Omental fat pad (tissue), 4 donors: ENCODE data around the gene CD5L. TPM values are rescaled to one million over a fixed set of nuclear protein-coding genes. Genes with fewer than 3 reads are reported as not detected.

Source experiments
- ATAC-seq: fragments of 150-250 bp; one replicate; pipeline ENCODE4 v1.9.1; 2016; ENCODE audit warnings: mild to moderate bottlenecking, moderate library complexity; ENCODE audit not compliant: low FRiP score
- DNase-seq: peaks from one replicate; pipeline ENCODE4 v3.0.0-alpha.2; 2019; ENCODE audit warnings: low spot score
- CTCF ChIP-seq, 3 donors: fragments of 450-650 bp; IDR thresholded peaks; one replicate each; pipeline ENCODE4 v1.5.1; 2016 to 2017; ENCODE audit warnings: antibody characterized with exemption in 3 of 3, mild to moderate bottlenecking in 3 of 3, moderate library complexity in 2 of 3
- total RNA-seq, 4 donors: library from RNA; depleted of rRNA; stranded (reverse); fragments of >200 nt; gene quantifications; one replicate each; pipeline ENCODE4 v1.1.0, GENCODE V29; 2016

The CD5L gene
- under 1 TPM in 1 of 4 donors, not detected in 3; 0.46 TPM for total RNA-seq

- DNase-seq (no peak), ATAC-seq (no peak)
- TF ChIP-seq CTCF (IDR thresholded peaks at IDR 0.05), result no peak
Measured at GRCh38 chr1:157841708-157842107, at the start of gene CD5L. Gene CD5L, minus strand, starts transcription at chr1:157841808. Its CDS starts 107 bp downstream, at chr1:157841701.

- no peak for ATAC-seq
- TF ChIP-seq CTCF (IDR thresholded peaks at IDR 0.05), result no peak
- DNase-seq, result no peak
Measured at GRCh38 chr1:157882580-157882979, 41.0 kb upstream of the CD5L start.

- DNase-seq (no peak), ATAC-seq (no peak)
- TF ChIP-seq CTCF (IDR thresholded peaks at IDR 0.05), result no peak
Measured at GRCh38 chr1:157880621-157881020, 39.0 kb upstream of the CD5L start.

- DNase-seq (no peak), ATAC-seq (no peak)
- TF ChIP-seq CTCF (IDR thresholded peaks at IDR 0.05), result no peak
Measured at GRCh38 chr1:157878059-157878458, 36.5 kb upstream of the CD5L start.

GRCh38 chr1:157870490-157870889, 28.9 kb upstream of the CD5L start:
- DNase-seq (no peak), ATAC-seq (no peak)
- no peak for TF ChIP-seq CTCF (IDR thresholded peaks at IDR 0.05)

GRCh38 chr1:157868654-157869053, 27.0 kb upstream of the CD5L start:
- ATAC-seq (no peak), DNase-seq (no peak)
- TF ChIP-seq CTCF (IDR thresholded peaks at IDR 0.05), result no peak

- DNase-seq (no peak), ATAC-seq (no peak)
- TF ChIP-seq CTCF (IDR thresholded peaks at IDR 0.05), result no peak
Measured at GRCh38 chr1:157862114-157863070, 20.8 kb upstream of the CD5L start.
